Mesenchymal stem cell (in vitro differentiated cells and primary cell): ENCODE measurements around the gene BCL2L2.

Source experiments
- DNase-seq: peaks from one replicate; pipeline ENCODE4 v3.0.0-alpha.2; 2013
- H2AFZ ChIP-seq: one replicate; pipeline ENCODE4 v1.6.1; 2013; ENCODE audit warnings: low read depth, mild to moderate bottlenecking, control low read depth, inconsistent platforms, low read length, moderate library complexity
- H2AK5ac ChIP-seq: 2 replicates; pipeline ENCODE4 v1.6.1; 2013; ENCODE audit warnings: low read length, moderate library complexity, mild to moderate bottlenecking, inconsistent platforms; ENCODE audit not compliant: severe bottlenecking
- H2BK120ac ChIP-seq: one replicate; pipeline ENCODE4 v1.6.1; 2013; ENCODE audit warnings: low read depth, mild to moderate bottlenecking, inconsistent platforms, low read length, moderate library complexity
- H2BK12ac ChIP-seq, 2 experiments: one replicate each; pipeline ENCODE4 v1.6.1; 2013; ENCODE audit warnings: inconsistent platforms in 2 of 2, low read length in 2 of 2, mild to moderate bottlenecking in 2 of 2, moderate library complexity in 2 of 2, control low read depth in 1 of 2
- H2BK15ac ChIP-seq: one replicate; pipeline ENCODE4 v1.6.1; 2013; ENCODE audit warnings: mild to moderate bottlenecking, low read depth, inconsistent platforms; ENCODE audit not compliant: poor library complexity, severe bottlenecking
- H2BK5ac ChIP-seq: 2 replicates; pipeline ENCODE4 v1.6.1; 2013; ENCODE audit warnings: low read depth, mild to moderate bottlenecking, low read length, control low read depth, inconsistent platforms; ENCODE audit not compliant: poor library complexity, severe bottlenecking
- H3K14ac ChIP-seq, 2 experiments: one replicate each; pipeline ENCODE4 v1.6.1; 2013; ENCODE audit warnings: inconsistent platforms in 2 of 2, low read length in 2 of 2, control low read depth in 1 of 2, mild to moderate bottlenecking in 1 of 2, moderate library complexity in 1 of 2
- H3K18ac ChIP-seq, 2 experiments: one replicate each; pipeline ENCODE4 v1.6.1; 2013; ENCODE audit warnings: inconsistent platforms in 2 of 2, low read length in 2 of 2, control low read depth in 1 of 2, low read depth in 1 of 2, mild to moderate bottlenecking in 1 of 2
- H3K23ac ChIP-seq, 2 experiments: one replicate each; pipeline ENCODE4 v1.6.1; 2013; ENCODE audit warnings: inconsistent platforms in 2 of 2, low read length in 2 of 2, mild to moderate bottlenecking in 2 of 2, moderate library complexity in 2 of 2, control low read depth in 1 of 2
- H3K27ac ChIP-seq: 2 replicates; pipeline ENCODE4 v1.5.1; 2013; ENCODE audit warnings: mild to moderate bottlenecking, moderate library complexity, low read length, control low read depth, inconsistent platforms; ENCODE audit not compliant: poor library complexity, severe bottlenecking
- H3K27me3 ChIP-seq, 2 experiments: 2 replicates each; pipeline versions ENCODE4 v1.6.1 to v1.7.0; 2013; ENCODE audit warnings: low read length in 2 of 2, mild to moderate bottlenecking in 2 of 2, moderate library complexity in 2 of 2, control low read depth in 1 of 2, inconsistent platforms in 1 of 2; ENCODE audit not compliant: control insufficient read depth in 1 of 2, insufficient read depth in 1 of 2
- H3K36me3 ChIP-seq, 2 experiments: 2 replicates each; pipeline versions ENCODE4 v1.6.1 to v1.7.0; 2013; ENCODE audit warnings: low read length in 2 of 2, control low read depth in 1 of 2, inconsistent platforms in 1 of 2, low read depth in 1 of 2, mild to moderate bottlenecking in 1 of 2; ENCODE audit not compliant: insufficient read depth in 2 of 2, control insufficient read depth in 1 of 2
- H3K4ac ChIP-seq, 2 experiments: one replicate each; pipeline ENCODE4 v1.6.1; 2013; ENCODE audit warnings: inconsistent platforms in 2 of 2, low read length in 2 of 2, mild to moderate bottlenecking in 2 of 2, moderate library complexity in 2 of 2, control low read depth in 1 of 2, low read depth in 1 of 2
- H3K4me1 ChIP-seq: 2 replicates; pipeline ENCODE4 v1.6.1; 2013; ENCODE audit warnings: low read depth, low read length, control low read depth; ENCODE audit not compliant: control insufficient read depth, insufficient read depth
- H3K4me2 ChIP-seq: 2 replicates; pipeline ENCODE4 v1.6.1; 2013; ENCODE audit warnings: low read length, mild to moderate bottlenecking, inconsistent platforms; ENCODE audit not compliant: poor library complexity, severe bottlenecking
- H3K4me3 ChIP-seq, 2 experiments: 2 replicates each; pipeline versions ENCODE4 v1.5.1 to v1.7.0; 2013; ENCODE audit warnings: low read length in 2 of 2, mild to moderate bottlenecking in 2 of 2, control low read depth in 1 of 2, low read depth in 1 of 2; ENCODE audit not compliant: insufficient read depth in 1 of 2
- H3K79me1 ChIP-seq: replicated peaks from 2 replicates; pipeline ENCODE4 v1.6.1; 2013; ENCODE audit warnings: mild to moderate bottlenecking, control low read depth, low read length, inconsistent platforms; ENCODE audit not compliant: poor library complexity, severe bottlenecking
- H3K9ac ChIP-seq: 2 replicates; pipeline ENCODE4 v1.7.0; 2013; ENCODE audit warnings: mild to moderate bottlenecking, low read length, moderate library complexity
- H3K9me3 ChIP-seq: 2 replicates; pipeline ENCODE4 v1.7.0; 2013; ENCODE audit warnings: mild to moderate bottlenecking, low read length; ENCODE audit not compliant: control insufficient read depth
- H4K8ac ChIP-seq: one replicate; pipeline ENCODE4 v1.6.1; 2013; ENCODE audit warnings: inconsistent platforms, mild to moderate bottlenecking, low read length, moderate library complexity
- H4K91ac ChIP-seq: one replicate; pipeline ENCODE4 v1.6.1; 2013; ENCODE audit warnings: mild to moderate bottlenecking, low read length, inconsistent platforms
- WGBS: methylation state at CpG from one replicate; pipeline ENCODE4 v1.1.7; 2013; ENCODE audit warnings: mixed read lengths; 5-methylcytosine and 5-hydroxymethylcytosine counted together

BCL2L2 gene

GRCh38 chr14:23326491-23327332, 20.1 kb downstream of the BCL2L2 start:
- H3K27ac ChIP-seq: no peak overlapping the region
- peaks cover 22 to 35% of the 10 kb centered on the region in 2 experiments for H3K36me3 ChIP-seq
- H2BK120ac ChIP-seq: no peak overlapping the region
- H3K18ac ChIP-seq: no peak overlapping the region
- no peak overlapping the region for H2BK15ac ChIP-seq
- no peak overlapping the region for H4K8ac ChIP-seq
- no peaks in the 10 kb centered on the region for H3K9me3 ChIP-seq
- H3K14ac ChIP-seq: no peak overlapping the region
- H2BK5ac ChIP-seq: no peak overlapping the region
- H4K91ac ChIP-seq: no peak overlapping the region
- no peak overlapping the region for H2AK5ac ChIP-seq
- H3K4me3 ChIP-seq: no peak overlapping the region
- no peak for DNase-seq
- no peak overlapping the region for H2BK12ac ChIP-seq
- peaks cover 8% of the 10 kb centered on the region for H3K79me1 ChIP-seq
- no peak overlapping the region for H3K4ac ChIP-seq
- H3K23ac ChIP-seq: no peak overlapping the region
- H3K4me2 ChIP-seq: no peak overlapping the region
- no peak overlapping the region for H2AFZ ChIP-seq
- 89% methylated on average over 12 of the region's 13 CpGs for WGBS
- H3K4me1 ChIP-seq: peaks cover 8% of the 10 kb centered on the region
- H3K9ac ChIP-seq: no peak overlapping the region
- peaks cover 0 to 7% of the 10 kb centered on the region in 2 experiments for H3K27me3 ChIP-seq

DNA sequence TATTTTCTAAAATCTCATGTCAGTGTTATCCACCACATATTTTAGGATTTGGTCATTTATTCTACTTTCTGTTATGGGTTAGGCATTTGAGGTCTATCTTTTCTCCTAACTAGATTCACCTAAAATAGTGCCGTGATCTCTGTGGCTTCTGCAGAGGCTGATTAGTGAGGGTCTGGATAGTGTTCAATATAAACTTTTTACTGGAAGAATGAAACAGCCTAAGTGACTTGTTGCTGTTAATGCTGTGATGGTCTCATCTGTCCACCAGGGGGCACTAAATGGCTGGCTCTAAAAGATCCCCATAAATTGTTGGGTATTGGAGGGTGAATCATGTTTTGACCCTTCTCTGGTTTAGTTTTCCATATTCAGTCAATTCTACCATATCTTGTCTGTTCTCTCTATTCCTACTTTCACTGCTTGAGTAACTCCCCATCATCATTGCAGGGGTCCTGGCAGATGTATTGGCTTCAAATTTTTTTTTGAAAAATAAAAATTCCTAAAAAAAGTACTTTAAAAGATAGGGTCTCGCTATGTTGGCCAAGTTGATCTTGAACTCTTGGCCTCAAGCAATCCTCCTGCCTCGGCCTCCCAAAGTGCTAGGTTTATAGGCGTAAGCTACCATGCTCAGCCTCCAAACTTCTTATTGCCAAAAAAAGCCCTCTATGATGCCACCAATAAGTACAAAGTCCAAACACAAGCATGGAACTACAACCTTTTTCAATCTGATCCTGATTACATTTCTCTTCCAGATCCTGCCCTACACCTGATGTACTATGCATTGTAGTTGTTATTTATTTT, 21.5 kb downstream of the BCL2L2 start:
- H2BK120ac ChIP-seq: no peak overlapping the region
- H3K23ac ChIP-seq: no peak overlapping the region
- H3K4me3 ChIP-seq: no peak overlapping the region

DNA sequence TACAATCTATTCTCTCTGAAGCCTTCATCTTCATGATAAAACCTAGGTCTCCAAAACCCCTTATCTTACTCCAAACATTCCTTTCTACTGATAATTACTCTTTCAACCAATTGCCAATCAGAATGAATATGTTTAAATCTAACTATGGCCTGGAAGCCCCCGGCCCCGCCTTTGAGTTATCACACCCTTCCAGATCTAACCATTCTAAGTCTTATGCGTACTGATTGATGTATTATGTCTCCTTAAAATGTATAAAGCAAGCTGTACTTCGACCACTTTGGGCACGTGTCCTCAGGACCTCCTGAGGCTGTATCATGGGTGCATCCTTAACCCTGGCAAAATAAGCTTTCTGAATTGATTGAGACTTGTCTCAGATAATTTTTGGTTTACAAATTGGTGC, 29.0 kb downstream of the BCL2L2 start:
- no peak overlapping the region for H3K9ac ChIP-seq
- no peak overlapping the region for H3K4me2 ChIP-seq
- no peak overlapping the region for H2BK12ac ChIP-seq
- H3K27me3 ChIP-seq: peaks cover 9 to 29% of the 10 kb centered on the region in 2 experiments
- no peak overlapping the region for H2BK15ac ChIP-seq
- no peak overlapping the region for H4K91ac ChIP-seq
- H3K4me1 ChIP-seq: no peaks in the 10 kb centered on the region
- no peak overlapping the region for H4K8ac ChIP-seq
- H3K23ac ChIP-seq: no peak overlapping the region
- no peak overlapping the region for H2BK5ac ChIP-seq
- H3K27ac ChIP-seq: no peak overlapping the region
- no peak overlapping the region for H2AFZ ChIP-seq
- no peaks in the 10 kb centered on the region for H3K36me3 ChIP-seq
- no peak overlapping the region for H2BK120ac ChIP-seq
- no peaks in the 10 kb centered on the region for H3K79me1 ChIP-seq
- no peak overlapping the region for H3K4ac ChIP-seq
- no peak for DNase-seq
- WGBS: 94% methylated on average over 5 of the region's 5 CpGs
- no peak overlapping the region for H3K14ac ChIP-seq
- H3K9me3 ChIP-seq: peaks cover 3% of the 10 kb centered on the region
- no peak overlapping the region for H3K4me3 ChIP-seq
- H2AK5ac ChIP-seq: no peak overlapping the region
- no peak overlapping the region for H3K18ac ChIP-seq

More for the DNA sequence above, 21.5 kb downstream of the BCL2L2 start:
- Histone ChIP-seq H3K36me3 (peaks cover 22 to 32% of the 10 kb centered on the region in 2 experiments), H3K79me1 (peaks cover 8% of the 10 kb centered on the region), H3K27ac (no peak overlapping the region), H3K9ac (no peak overlapping the region), H2BK5ac (no peak overlapping the region), H3K18ac (no peak overlapping the region), H3K14ac (no peak overlapping the region), H2BK15ac (no peak overlapping the region), H3K27me3 (peaks cover 0 to 8% of the 10 kb centered on the region in 2 experiments), H4K8ac (no peak overlapping the region), H2AK5ac (no peak overlapping the region), H2BK12ac (no peak overlapping the region), H2AFZ (no peak overlapping the region), H4K91ac (no peak overlapping the region), H3K9me3 (no peaks in the 10 kb centered on the region), H3K4me2 (no peak overlapping the region), H3K4ac (no peak overlapping the region), H3K4me1 (peaks cover 6% of the 10 kb centered on the region)
- 53% methylated on average over 4 of the region's 4 CpGs for WGBS
- peak; percentile 80 for DNase-seq
